Tibial nerve (tissue), 4 donors: ENCODE results near the gene AKR1B15. TPM values are rescaled to one million over a fixed set of nuclear protein-coding genes. Genes with fewer than 3 reads are reported as not detected.
A peak's percentile ranks its signal among the peaks of the same experiment; 100 is the strongest.

ENCODE experiments used
- DNase-seq, 2 donors: peaks; one replicate each; pipeline ENCODE4 v3.0.0-alpha.2; 2019; ENCODE audit warnings: low spot score in 2 of 2
- H3K27ac ChIP-seq, 4 donors: fragments of 200-600 bp; sonication (generic) in 3 of 4; one replicate each; pipeline ENCODE4 v1.5.1; 2017 to 2019; ENCODE audit warnings: mild to moderate bottlenecking in 1 of 4
- H3K27me3 ChIP-seq, 2 donors: fragments of 200-600 bp; sonication (generic) in 1 of 2; one replicate each; pipeline versions ENCODE4 v1.5.1 to v1.6.0; 2017 to 2019
- H3K36me3 ChIP-seq, 3 donors: fragments of 200-600 bp; sonication (generic); one replicate each; pipeline ENCODE4 v1.5.1; 2018 to 2019
- H3K4me1 ChIP-seq, 4 donors: fragments of 200-600 bp; sonication (generic) in 3 of 4; one replicate each; pipeline ENCODE4 v1.5.1; 2017 to 2019
- H3K4me3 ChIP-seq, 4 donors: fragments of 200-600 bp; sonication (generic) in 3 of 4; one replicate each; pipeline ENCODE4 v1.5.1; 2017 to 2019; ENCODE audit warnings: mild to moderate bottlenecking in 1 of 4, moderate library complexity in 1 of 4
- H3K9me3 ChIP-seq, 4 donors: fragments of 200-600 bp; sonication (generic) in 3 of 4; one replicate each; pipeline ENCODE4 v1.5.1; 2017 to 2019
- EP300 ChIP-seq, 2 donors: sonication (generic); formaldehyde crosslinking; IDR thresholded peaks; one replicate each; pipeline ENCODE4 v1.6.1; 2017; ENCODE audit warnings: antibody characterized with exemption in 2 of 2, mild to moderate bottlenecking in 1 of 2
- POLR2A ChIP-seq, 2 donors: fragments of 450-650 bp; IDR thresholded peaks; one replicate each; pipeline ENCODE4 v1.6.1; 2017; ENCODE audit warnings: antibody characterized with exemption in 2 of 2, mild to moderate bottlenecking in 2 of 2, moderate library complexity in 2 of 2
- WGBS, 2 donors: methylation state at CpG; one replicate each; pipeline ENCODE4 v1.1.5; 2018; 5-methylcytosine and 5-hydroxymethylcytosine counted together
- total RNA-seq, 4 donors: library from RNA; depleted of rRNA; stranded (reverse); fragments of >200 nt; gene quantifications; one replicate each; pipeline ENCODE4 v1.1.0, GENCODE V29; 2016
- TF ChIP-seq, protein P1 (sequence below), 5 experiments: fragments of 200-600 bp in 3 of 5; fragments of 450-650 bp in 2 of 5; sonication (generic) in 3 of 5; IDR thresholded peaks; one replicate each; pipeline ENCODE4 v1.5.1; 2016 to 2019; ENCODE audit warnings: antibody characterized with exemption in 5 of 5, mild to moderate bottlenecking in 3 of 5, moderate library complexity in 2 of 5

AKR1B15 gene
- total RNA-seq, 4 donors from 2014 or later: 0.22 to 5.5 (median 1.4) TPM

DNA sequence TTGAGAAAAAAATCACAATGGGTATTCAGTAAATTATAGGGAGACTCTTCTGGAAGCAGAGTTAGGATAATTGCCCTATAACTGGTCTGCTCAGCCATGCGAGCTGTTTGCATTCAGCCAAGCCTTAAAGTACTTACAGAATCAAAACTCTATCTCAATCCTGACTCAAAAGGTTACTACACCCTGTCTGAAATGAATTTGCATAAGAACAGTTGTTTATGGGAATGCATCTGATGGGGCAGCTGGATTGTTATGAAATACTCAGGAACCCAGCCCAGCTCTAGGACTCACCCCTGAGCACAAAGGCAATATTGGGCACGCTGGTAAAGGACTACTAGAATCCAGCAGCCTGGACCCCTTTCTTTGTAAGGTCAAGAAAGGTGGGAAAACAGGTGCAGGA, 38.8 kb downstream of the AKR1B15 start:
- DNase-seq: no peak
- H3K4me3 ChIP-seq: no peak overlapping the region
- H3K27me3 ChIP-seq: no peaks in the 10 kb centered on the region
- TF ChIP-seq, protein P1, sequence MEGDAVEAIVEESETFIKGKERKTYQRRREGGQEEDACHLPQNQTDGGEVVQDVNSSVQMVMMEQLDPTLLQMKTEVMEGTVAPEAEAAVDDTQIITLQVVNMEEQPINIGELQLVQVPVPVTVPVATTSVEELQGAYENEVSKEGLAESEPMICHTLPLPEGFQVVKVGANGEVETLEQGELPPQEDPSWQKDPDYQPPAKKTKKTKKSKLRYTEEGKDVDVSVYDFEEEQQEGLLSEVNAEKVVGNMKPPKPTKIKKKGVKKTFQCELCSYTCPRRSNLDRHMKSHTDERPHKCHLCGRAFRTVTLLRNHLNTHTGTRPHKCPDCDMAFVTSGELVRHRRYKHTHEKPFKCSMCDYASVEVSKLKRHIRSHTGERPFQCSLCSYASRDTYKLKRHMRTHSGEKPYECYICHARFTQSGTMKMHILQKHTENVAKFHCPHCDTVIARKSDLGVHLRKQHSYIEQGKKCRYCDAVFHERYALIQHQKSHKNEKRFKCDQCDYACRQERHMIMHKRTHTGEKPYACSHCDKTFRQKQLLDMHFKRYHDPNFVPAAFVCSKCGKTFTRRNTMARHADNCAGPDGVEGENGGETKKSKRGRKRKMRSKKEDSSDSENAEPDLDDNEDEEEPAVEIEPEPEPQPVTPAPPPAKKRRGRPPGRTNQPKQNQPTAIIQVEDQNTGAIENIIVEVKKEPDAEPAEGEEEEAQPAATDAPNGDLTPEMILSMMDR (IDR thresholded peaks at IDR 0.05): no peak
- TF ChIP-seq POLR2A (IDR thresholded peaks at IDR 0.05) (no peak), EP300 (IDR thresholded peaks at IDR 0.05) (no peak)
- peaks cover 0 to 4% (median 0%) of the 10 kb centered on the region in 4 donors for H3K4me1 ChIP-seq
- no peaks in the 10 kb centered on the region for H3K36me3 ChIP-seq
- WGBS, 2 donors: 69 to 78% methylated on average over 2 of the region's 2 CpGs
- no peak overlapping the region for H3K27ac ChIP-seq
- H3K9me3 ChIP-seq: no peaks in the 10 kb centered on the region

DNA sequence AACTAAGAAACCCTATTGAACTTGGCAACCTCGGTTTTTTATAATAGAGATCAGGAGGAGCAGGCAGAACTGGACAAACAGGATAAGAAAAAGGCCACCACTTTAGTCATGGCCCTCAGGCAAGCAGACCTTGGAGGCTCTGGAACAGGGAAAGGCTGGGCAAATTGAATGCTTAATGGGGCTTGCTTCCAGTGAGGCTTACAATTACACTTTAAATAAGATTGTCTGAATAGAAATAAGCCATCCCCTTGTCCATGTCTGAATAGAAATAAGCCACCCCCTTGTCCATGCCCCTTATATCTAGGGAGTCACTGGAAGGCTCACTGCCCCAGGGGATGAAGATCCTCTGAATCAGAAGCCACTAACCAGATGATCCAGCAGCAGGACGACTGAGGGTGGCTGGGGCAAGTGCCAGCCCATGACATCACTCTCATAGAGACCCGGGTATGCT, 40.6 kb downstream of the AKR1B15 start:
- Histone ChIP-seq H3K4me1 (peaks cover 0 to 17% (median 14%) of the 10 kb centered on the region in 4 donors), H3K9me3 (no peaks in the 10 kb centered on the region), H3K4me3 (no peak overlapping the region), H3K27ac (no peak overlapping the region), H3K27me3 (no peaks in the 10 kb centered on the region), H3K36me3 (no peaks in the 10 kb centered on the region)
- WGBS, 2 donors: 31 to 45% methylated on average over 3 of the region's 3 CpGs
- no peak for DNase-seq
- TF ChIP-seq, protein P1 (IDR thresholded peaks at IDR 0.05): no peak
- no peak for TF ChIP-seq EP300 (IDR thresholded peaks at IDR 0.05)
- no peak for TF ChIP-seq POLR2A (IDR thresholded peaks at IDR 0.05)

DNA sequence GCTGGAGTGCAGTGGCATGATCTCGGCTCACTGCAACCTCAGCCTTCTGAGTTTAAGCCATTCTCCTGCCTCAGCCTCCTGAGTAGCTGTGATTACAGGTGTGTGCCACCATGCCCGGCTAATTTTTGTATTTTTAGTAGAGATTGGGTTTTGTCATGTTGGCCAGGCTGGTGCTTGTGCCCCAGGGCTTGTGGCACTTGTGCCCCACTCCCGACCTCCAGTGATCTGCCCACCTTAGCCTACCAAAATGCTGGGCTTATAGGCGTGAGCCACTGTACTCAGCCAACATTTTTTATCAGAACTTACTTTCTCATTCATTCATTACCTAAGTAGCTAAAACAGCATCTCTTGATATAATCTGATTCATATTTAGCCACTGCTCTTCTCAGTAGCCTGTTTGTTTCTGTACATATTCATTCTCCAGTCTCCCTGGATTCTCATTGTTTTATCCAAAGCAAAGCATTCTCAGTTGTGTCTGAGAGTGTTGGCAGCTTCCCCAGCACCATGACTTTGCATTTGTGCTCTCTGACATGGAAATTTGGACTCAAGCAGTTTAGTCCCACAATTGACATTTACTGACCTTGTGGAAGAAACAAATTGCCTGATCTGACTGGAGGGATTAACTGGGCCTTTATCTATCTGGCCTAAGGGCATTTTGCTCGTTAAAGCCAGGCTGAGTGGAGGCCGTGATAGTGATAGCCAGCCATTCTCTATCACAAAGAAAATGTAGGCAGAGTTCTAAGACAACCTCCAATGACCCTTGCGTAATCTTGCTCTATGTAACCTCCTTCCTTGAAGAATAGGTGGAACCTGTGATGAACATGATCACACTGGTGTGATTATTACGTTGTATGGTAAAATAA, 44.9 kb downstream of the AKR1B15 start:
- peak; percentile 64 to 77 for DNase-seq
- WGBS, 2 donors: 39 to 41% methylated on average over 8 of the region's 8 CpGs
- no peaks in the 10 kb centered on the region for H3K36me3 ChIP-seq

DNA sequence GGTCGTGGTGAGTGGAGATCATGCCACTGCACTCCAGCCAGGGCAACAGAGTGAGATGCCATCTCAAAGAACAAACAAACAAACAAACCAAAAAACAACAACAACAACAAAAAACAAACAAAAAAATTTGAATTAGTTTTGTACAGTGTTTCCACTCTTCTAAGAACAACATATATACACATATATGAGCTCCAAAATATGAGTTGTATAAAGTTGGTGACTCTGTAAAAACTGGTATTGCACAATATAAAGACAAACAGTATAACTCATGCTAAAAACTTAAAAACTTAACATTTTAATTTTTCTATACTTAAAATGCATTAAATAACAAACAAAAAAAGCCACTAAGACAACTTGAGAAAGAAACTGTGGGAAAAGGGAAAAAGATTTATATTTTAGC, 46.0 kb downstream of the AKR1B15 start:
- TF ChIP-seq EP300 (IDR thresholded peaks at IDR 0.05): no peak
- TF ChIP-seq POLR2A (IDR thresholded peaks at IDR 0.05): no peak
- TF ChIP-seq, protein P1 (IDR thresholded peaks at IDR 0.05): no peak
- no peak overlapping the region for H3K4me3 ChIP-seq
- H3K4me1 ChIP-seq: peaks cover 0 to 18% (median 15%) of the 10 kb centered on the region in 4 donors
- H3K27ac ChIP-seq: peak overlapping the region in 3 of 4 donors; percentile 76 to 86 (median 83)
- H3K9me3 ChIP-seq: no peaks in the 10 kb centered on the region
- WGBS, 2 donors: 42 to 83% methylated on average over 1 of the region's 1 CpG
- DNase-seq: no peak
- H3K27me3 ChIP-seq: no peaks in the 10 kb centered on the region
- no peaks in the 10 kb centered on the region for H3K36me3 ChIP-seq

More for the DNA sequence above, 44.9 kb downstream of the AKR1B15 start:
- Histone ChIP-seq H3K9me3 (no peaks in the 10 kb centered on the region), H3K27ac (peak overlapping the region; percentile 76 to 86 (median 82)), H3K4me1 (peaks cover 0 to 18% (median 15%) of the 10 kb centered on the region in 4 donors), H3K27me3 (no peaks in the 10 kb centered on the region), H3K4me3 (no peak overlapping the region)
- no peak for TF ChIP-seq POLR2A (IDR thresholded peaks at IDR 0.05)
- TF ChIP-seq, protein P1 (IDR thresholded peaks at IDR 0.05): no peak
- TF ChIP-seq EP300 (IDR thresholded peaks at IDR 0.05): peak in 1 of 2 donors; percentile 69

DNA sequence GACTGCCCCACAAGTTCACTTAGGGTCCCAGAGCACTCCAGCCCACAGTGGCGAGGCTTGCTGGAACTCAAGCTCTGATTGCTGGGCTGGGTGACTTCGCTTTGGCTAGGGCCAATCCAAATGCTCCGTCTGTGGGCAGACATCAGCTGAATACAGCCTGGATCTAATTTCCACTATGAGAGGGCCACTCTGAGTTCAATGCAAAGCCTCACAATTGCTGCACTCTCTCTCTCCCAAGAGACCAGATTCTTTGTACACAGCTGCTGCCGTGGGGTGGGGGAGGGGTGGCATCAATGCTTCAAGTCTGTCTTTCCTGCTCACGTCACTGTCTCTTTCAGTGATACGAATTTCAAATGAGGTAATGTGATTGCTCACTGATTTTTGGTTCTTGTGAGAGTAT, 50.5 kb downstream of the AKR1B15 start:
- Histone ChIP-seq H3K9me3 (no peaks in the 10 kb centered on the region), H3K36me3 (no peaks in the 10 kb centered on the region), H3K27me3 (no peaks in the 10 kb centered on the region), H3K27ac (no peak overlapping the region), H3K4me3 (no peak overlapping the region), H3K4me1 (peaks cover 0 to 12% (median 5%) of the 10 kb centered on the region in 4 donors)
- no peak for TF ChIP-seq EP300 (IDR thresholded peaks at IDR 0.05)
- TF ChIP-seq POLR2A (IDR thresholded peaks at IDR 0.05): no peak
- TF ChIP-seq, protein P1 (IDR thresholded peaks at IDR 0.05): no peak
- no peak for DNase-seq
- WGBS, 2 donors: 41 to 57% methylated on average over 6 of the region's 6 CpGs
